Measurements from ENCODE around the gene USP49. TPM values are rescaled to one million over a fixed set of nuclear protein-coding genes. Genes with fewer than 3 reads are reported as not detected.

Gene USP49
- total RNA-seq, 3 donors from 2014 or later (not counting 1 experiment from before 2014, with no cell fraction given): 6.4 to 15.1 (median 11.5) TPM

DNA sequence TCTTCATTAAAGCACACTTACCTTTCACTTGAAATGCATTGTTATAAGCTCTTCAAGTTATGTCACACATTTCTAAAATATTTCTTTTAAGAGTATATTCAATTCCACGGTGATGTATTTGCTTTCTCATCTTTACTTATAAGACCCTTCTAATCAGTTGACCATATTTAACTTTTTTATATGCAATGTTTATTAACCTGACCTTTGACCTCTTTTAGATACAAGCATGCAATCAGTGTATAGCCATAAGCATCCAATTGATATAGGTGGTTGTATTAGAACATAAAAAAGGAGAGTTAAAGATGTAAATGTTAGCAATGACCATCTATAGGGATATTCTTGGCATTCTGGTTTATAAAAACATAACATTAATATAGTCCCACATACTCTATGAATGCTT, 9.2 kb downstream of the USP49 start:
- Mint-ChIP-seq H3K4me3 (no peak overlapping the region), H3K4me1 (no peaks in the 10 kb centered on the region), H3K36me3 (no peaks in the 10 kb centered on the region), H3K27me3 (ENCODE audit: low read depth in 2 of 2) (no peaks in the 10 kb centered on the region), H3K27ac (no peak overlapping the region), H3K9me3 (no peaks in the 10 kb centered on the region)
- WGBS (ENCODE audit: insufficient coverage): 83% methylated on average over 1 of the region's 1 CpG
- Histone ChIP-seq H3K36me3 (ENCODE audit: control insufficient read depth, insufficient read depth, low read length) (no peaks in the 10 kb centered on the region), H3K27me3 (ENCODE audit: control insufficient read depth, insufficient read depth, low read length) (no peaks in the 10 kb centered on the region), H3K4me1 (ENCODE audit: control insufficient read depth, insufficient read depth, low read length) (no peaks in the 10 kb centered on the region), H3K27ac (ENCODE audit: low read length) (no peak overlapping the region), H3K9me3 (ENCODE audit: control insufficient read depth, insufficient read depth, low read length) (no peaks in the 10 kb centered on the region), H3K4me3 (ENCODE audit: low read length) (no peak overlapping the region)
- ATAC-seq (no peak), DNase-seq (no peak)
- intact Hi-C loops (cut with micrococcal nuclease): no loop called here
- TF ChIP-seq CTCF (IDR thresholded peaks at IDR 0.05): no peak

- no peaks in the 10 kb centered on the region for H3K4me1 ChIP-seq (ENCODE audit: control insufficient read depth, insufficient read depth, low read length)
- no peaks in the 10 kb centered on the region for H3K36me3 ChIP-seq (ENCODE audit: control insufficient read depth, insufficient read depth, low read length)
- Mint-ChIP-seq H3K27ac (no peak overlapping the region), H3K27me3 (ENCODE audit: low read depth in 2 of 2) (no peaks in the 10 kb centered on the region), H3K36me3 (no peaks in the 10 kb centered on the region), H3K4me1 (no peaks in the 10 kb centered on the region), H3K9me3 (no peaks in the 10 kb centered on the region), H3K4me3 (no peak overlapping the region)
- intact Hi-C loops (cut with micrococcal nuclease): no loop called here
- H3K27me3 ChIP-seq (ENCODE audit: control insufficient read depth, insufficient read depth, low read length): no peaks in the 10 kb centered on the region
- DNase-seq: no peak
- no peak overlapping the region for H3K27ac ChIP-seq (ENCODE audit: low read length)
- no peaks in the 10 kb centered on the region for H3K9me3 ChIP-seq (ENCODE audit: control insufficient read depth, insufficient read depth, low read length)
- no peak for TF ChIP-seq CTCF (IDR thresholded peaks at IDR 0.05)
- ATAC-seq: no peak
- WGBS (ENCODE audit: insufficient coverage): 90% methylated on average over 4 of the region's 5 CpGs
- no peak overlapping the region for H3K4me3 ChIP-seq (ENCODE audit: low read length)
These were observed 10.2 kb downstream of the USP49 start for GRCh38 chr6:41884957-41885356.

GRCh38 chr6:41881506-41881905, 13.7 kb downstream of the USP49 start:
- Histone ChIP-seq H3K27ac (ENCODE audit: low read length) (no peak overlapping the region), H3K9me3 (ENCODE audit: control insufficient read depth, insufficient read depth, low read length) (no peaks in the 10 kb centered on the region), H3K4me3 (ENCODE audit: low read length) (no peak overlapping the region), H3K4me1 (ENCODE audit: control insufficient read depth, insufficient read depth, low read length) (no peaks in the 10 kb centered on the region), H3K27me3 (ENCODE audit: control insufficient read depth, insufficient read depth, low read length) (no peaks in the 10 kb centered on the region), H3K36me3 (ENCODE audit: control insufficient read depth, insufficient read depth, low read length) (no peaks in the 10 kb centered on the region)
- H3K36me3 Mint-ChIP-seq: no peaks in the 10 kb centered on the region
- H3K4me1 Mint-ChIP-seq: no peaks in the 10 kb centered on the region
- H3K27me3 Mint-ChIP-seq (ENCODE audit: low read depth in 2 of 2): no peaks in the 10 kb centered on the region
- no peak overlapping the region for H3K4me3 Mint-ChIP-seq
- H3K9me3 Mint-ChIP-seq: no peaks in the 10 kb centered on the region
- no peak for TF ChIP-seq CTCF (IDR thresholded peaks at IDR 0.05)
- DNase-seq (no peak), ATAC-seq (no peak)
- H3K27ac Mint-ChIP-seq: no peak overlapping the region
- WGBS (ENCODE audit: insufficient coverage): 100% methylated on average over 1 of the region's 1 CpG
- intact Hi-C loops (cut with micrococcal nuclease): no loop called here

- no peak overlapping the region for H3K4me3 ChIP-seq (ENCODE audit: low read length)
- H3K4me1 ChIP-seq (ENCODE audit: control insufficient read depth, insufficient read depth, low read length): no peaks in the 10 kb centered on the region
- Mint-ChIP-seq H3K9me3 (no peaks in the 10 kb centered on the region), H3K4me3 (no peak overlapping the region), H3K4me1 (peaks cover 0 to 5% of the 10 kb centered on the region in 2 donors), H3K27me3 (ENCODE audit: low read depth in 2 of 2) (no peaks in the 10 kb centered on the region), H3K27ac (no peak overlapping the region), H3K36me3 (no peaks in the 10 kb centered on the region)
- no peaks in the 10 kb centered on the region for H3K36me3 ChIP-seq (ENCODE audit: control insufficient read depth, insufficient read depth, low read length)
- ATAC-seq (no peak), DNase-seq (no peak)
- intact Hi-C loops (cut with micrococcal nuclease): no loop called here
- 85% methylated on average over 5 of the region's 5 CpGs for WGBS (ENCODE audit: insufficient coverage)
- no peak for TF ChIP-seq CTCF (IDR thresholded peaks at IDR 0.05)
- H3K27me3 ChIP-seq (ENCODE audit: control insufficient read depth, insufficient read depth, low read length): no peaks in the 10 kb centered on the region
- no peaks in the 10 kb centered on the region for H3K9me3 ChIP-seq (ENCODE audit: control insufficient read depth, insufficient read depth, low read length)
- H3K27ac ChIP-seq (ENCODE audit: low read length): no peak overlapping the region
These were observed 16.2 kb downstream of the USP49 start for GRCh38 chr6:41878961-41879405.

All from natural killer cell (primary cell).